Measurements from ENCODE around the gene ARHGEF38. TPM values are rescaled to one million over a fixed set of nuclear protein-coding genes. Genes with fewer than 3 reads are reported as not detected.

The ARHGEF38 gene
- polyA plus RNA-seq, 1 of the 3 experiments (the other 2 are of a cell fraction): 0.02 TPM

- TF ChIP-seq USF1 (IDR thresholded peaks at IDR 0.05; ENCODE audit: borderline replicate concordance, low read depth): no peak
- no peak for TF ChIP-seq MXI1 (IDR thresholded peaks at IDR 0.05; ENCODE audit: low read depth, low read length)
These were observed 156.6 kb downstream of the ARHGEF38 start (continued) for GRCh38 chr4:105709081-105709450.

GRCh38 chr4:105710012-105710600, 157.7 kb downstream of the ARHGEF38 start:
- peaks cover 25% of the 10 kb centered on the region for H3F3A ChIP-seq (replicated peaks; ENCODE audit: insufficient read depth)
- H3K27me3 ChIP-seq (ENCODE audit: insufficient read depth): no peaks in the 10 kb centered on the region
- peak overlapping the region; percentile 73 to 97 for H3K4me3 ChIP-seq (ENCODE audit: low read depth in 2 of 2, low read length in 1 of 2)
- H3K27ac ChIP-seq (ENCODE audit: low read depth in 2 of 2, low read length in 1 of 2): peak overlapping the region in 1 of 2 experiments; percentile 81; a peak in 2 of 4 replicates
- POLR2A ChIA-PET: no interaction called here
- H3K79me2 ChIP-seq (ENCODE audit: insufficient read depth): peaks cover 76% of the 10 kb centered on the region
- peak overlapping the region; percentile 33 for H2AFZ ChIP-seq (ENCODE audit: low read depth)
- WGBS (ENCODE audit: low lambda C conversion rate): 16% methylated on average over 16 of the region's 16 CpGs
- peak overlapping the region; percentile 76; the same call in 1 of the 2 replicates for H3K9ac ChIP-seq
- peak; percentile 14 for DNase-seq
- peaks cover 12 to 26% of the 10 kb centered on the region in 2 experiments; a peak in 3 of 4 replicates for H3K4me1 ChIP-seq (ENCODE audit: control insufficient read depth in 1 of 2, insufficient read depth in 2 of 2, low read depth in 1 of 2, low read length in 1 of 2)
- H3K9me3 ChIP-seq: no peaks in the 10 kb centered on the region
- peak overlapping the region; percentile 80 for H3K4me2 ChIP-seq
- no peak for TF ChIP-seq SIN3A (IDR thresholded peaks at IDR 0.05; ENCODE audit: borderline replicate concordance, low read depth, low read length)
- TF ChIP-seq ELF1 (IDR thresholded peaks at IDR 0.05): no peak
- TF ChIP-seq RCOR1 (IDR thresholded peaks at IDR 0.05; ENCODE audit: low read length): no peak
- TF ChIP-seq FOXJ3 (CRISPR knock-in tag; IDR thresholded peaks at IDR 0.05): no peak
- TF ChIP-seq EP300 (IDR thresholded peaks at IDR 0.05; ENCODE audit: borderline replicate concordance in 1 of 2, low read depth in 1 of 2, low read length in 1 of 2): no peak
- TF ChIP-seq FOSL2 (IDR thresholded peaks at IDR 0.05; ENCODE audit: borderline replicate concordance, low read depth): no peak
- no peak for TF ChIP-seq TAF1 (IDR thresholded peaks at IDR 0.05; ENCODE audit: borderline replicate concordance, low read depth, low read length)
- no peak for TF ChIP-seq YY1 (IDR thresholded peaks at IDR 0.05; ENCODE audit: low read depth)
- TF ChIP-seq FOXM1 (IDR thresholded peaks at IDR 0.05; ENCODE audit: low read depth): no peak
- TF ChIP-seq RXRA (IDR thresholded peaks at IDR 0.05; ENCODE audit: borderline replicate concordance, low read depth): no peak
- no peaks in the 10 kb centered on the region for H4K20me1 ChIP-seq (ENCODE audit: insufficient read depth)
- H3K9me2 ChIP-seq: no peaks in the 10 kb centered on the region
- CTCF ChIA-PET: interaction anchor here (1.5 to 2.4 kb wide), 2 partner anchors 189 to 236 kb away, joined by 5 to 9 read pairs; partner anchors contain the start of gene PPA2
- H3K36me3 ChIP-seq (replicated peaks in 1 of 2; ENCODE audit: control insufficient read depth in 1 of 2, insufficient read depth in 2 of 2, low read length in 1 of 2): peaks cover 0 to 3% of the 10 kb centered on the region in 2 experiments

- Histone ChIP-seq H3K79me2 (ENCODE audit: insufficient read depth) (peaks cover 71% of the 10 kb centered on the region), H3K9me2 (no peaks in the 10 kb centered on the region), H3K27ac (ENCODE audit: low read depth in 2 of 2, low read length in 1 of 2) (peak overlapping the region in 1 of 2 experiments; percentile 81; a peak in 3 of 4 replicates), H3K4me1 (ENCODE audit: control insufficient read depth in 1 of 2, insufficient read depth in 2 of 2, low read depth in 1 of 2, low read length in 1 of 2) (peaks cover 12 to 27% of the 10 kb centered on the region in 2 experiments; a peak in 3 of 4 replicates), H4K20me1 (ENCODE audit: insufficient read depth) (no peaks in the 10 kb centered on the region), H3K4me2 (peak overlapping the region; percentile 80), H3K27me3 (ENCODE audit: insufficient read depth) (no peaks in the 10 kb centered on the region), H3K36me3 (replicated peaks in 1 of 2; ENCODE audit: control insufficient read depth in 1 of 2, insufficient read depth in 2 of 2, low read length in 1 of 2) (no peaks in the 10 kb centered on the region), H3F3A (replicated peaks; ENCODE audit: insufficient read depth) (peaks cover 24% of the 10 kb centered on the region), H2AFZ (ENCODE audit: low read depth) (peak overlapping the region; percentile 33), H3K4me3 (ENCODE audit: low read depth in 2 of 2, low read length in 1 of 2) (peak overlapping the region; percentile 73 to 97; a peak in 3 of 4 replicates), H3K9ac (peak overlapping the region; percentile 76; the same call in 1 of the 2 replicates), H3K9me3 (no peaks in the 10 kb centered on the region)
- 32% methylated on average over 6 of the region's 6 CpGs for WGBS (ENCODE audit: low lambda C conversion rate)
- DNase-seq: peak; percentile 38
- POLR2A ChIA-PET: no interaction called here
- CTCF ChIA-PET: interaction anchor here (1.5 to 2.4 kb wide), 2 partner anchors 190 to 237 kb away, joined by 5 to 9 read pairs; partner anchors contain the start of gene PPA2
- TF ChIP-seq PBX3 (IDR thresholded peaks at IDR 0.05): peak; percentile 36; the same call in 1 of the 2 replicates
- TF ChIP-seq GATA2 (CRISPR knock-in tag; IDR thresholded peaks at IDR 0.05): peak; percentile 72
- peak; percentile 96 for TF ChIP-seq RFX5 (IDR thresholded peaks at IDR 0.05; ENCODE audit: low read length)
- 0 out of 2 replicates have a peak, but pooled peaks have one; percentile 46 for TF ChIP-seq MXI1 (IDR thresholded peaks at IDR 0.05; ENCODE audit: low read depth, low read length)
- peak in 1 of 2 experiments; percentile 15; a peak in 1 of 4 replicates for TF ChIP-seq EP300 (IDR thresholded peaks at IDR 0.05; ENCODE audit: borderline replicate concordance in 1 of 2, low read depth in 1 of 2, low read length in 1 of 2)
- no peak for TF ChIP-seq CHD2 (IDR thresholded peaks at IDR 0.05; ENCODE audit: low read length, partially characterized antibody)
These were observed 158.3 kb downstream of the ARHGEF38 start for GRCh38 chr4:105710678-105711077.
